Breast epithelium (tissue), 3 donors: Measurements from ENCODE around the gene PAAF1.

Source experiments
- CTCF ChIP-seq, 3 donors: fragments of 450-650 bp; IDR thresholded peaks; one replicate each; pipeline ENCODE4 v1.5.1; 2016 to 2017; ENCODE audit warnings: antibody characterized with exemption in 3 of 3, mild to moderate bottlenecking in 3 of 3, moderate library complexity in 3 of 3
- POLR2AphosphoS5 ChIP-seq, 3 donors: sonication (generic); formaldehyde crosslinking; IDR thresholded peaks; one replicate each; pipeline ENCODE4 v1.6.1; 2017; ENCODE audit warnings: antibody characterized with exemption in 3 of 3

- no peak for TF ChIP-seq POLR2AphosphoS5 (IDR thresholded peaks at IDR 0.05)
- TF ChIP-seq CTCF (IDR thresholded peaks at IDR 0.05), result no peak
These were observed 959 bp upstream of the PAAF1 start for GRCh38 chr11:73875840-73876239.
